ENCODE results near the gene DYNC1I1.
A peak's percentile ranks its signal among the peaks of the same experiment; 100 is the strongest.

Gene DYNC1I1

GRCh38 chr7:95963446-95963990 lies 191.2 kb downstream of the DYNC1I1 start:
- TF ChIP-seq CTCF (conservative IDR thresholded peaks at IDR 0.05), result no peak
- H3K27ac ChIP-seq, result no peak overlapping the region

GRCh38 chr7:95971716-95972115 lies 199.4 kb downstream of the DYNC1I1 start:
- no peak overlapping the region for H3K27ac ChIP-seq
- no peak for TF ChIP-seq CTCF (conservative IDR thresholded peaks at IDR 0.05)

- no peak for TF ChIP-seq CTCF (conservative IDR thresholded peaks at IDR 0.05)
- H3K27ac ChIP-seq, result no peak overlapping the region
These were observed 200.2 kb downstream of the DYNC1I1 start for GRCh38 chr7:95972523-95972922.

GRCh38 chr7:95974108-95974507 lies 201.8 kb downstream of the DYNC1I1 start:
- no peak for TF ChIP-seq CTCF (conservative IDR thresholded peaks at IDR 0.05)

GRCh38 chr7:95976369-95977060 lies 204.2 kb downstream of the DYNC1I1 start:
- no peak for TF ChIP-seq CTCF (conservative IDR thresholded peaks at IDR 0.05)
- H3K27ac ChIP-seq, result peak overlapping the region; percentile 76; the same call in 1 of the 2 replicates

More at GRCh38 chr7:95974108-95974507, 201.8 kb downstream of the DYNC1I1 start:
- H3K27ac ChIP-seq, result peak overlapping the region; percentile 76

- H3K27ac ChIP-seq, result no peak overlapping the region
- no peak for TF ChIP-seq CTCF (conservative IDR thresholded peaks at IDR 0.05)
These were observed 205.6 kb downstream of the DYNC1I1 start for GRCh38 chr7:95977994-95978393.

GRCh38 chr7:95980167-95980566 lies 207.8 kb downstream of the DYNC1I1 start:
- H3K27ac ChIP-seq, result no peak overlapping the region
- no peak for TF ChIP-seq CTCF (conservative IDR thresholded peaks at IDR 0.05)
